SKM-1 (cell line): ENCODE measurements around the gene ATG4C.

Experiments
- DNase-seq: peaks from one replicate; lab custom pipeline; 2025; ENCODE audit not compliant: unreplicated experiment; lab: John Stamatoyannopoulos, UW

Gene ATG4C

GRCh38 chr1:62903982-62904855 lies 120.3 kb downstream of the ATG4C start:
- DNase-seq = no peak

GRCh38 chr1:62904856-62905225 lies 120.9 kb downstream of the ATG4C start:
- no peak for DNase-seq

GRCh38 chr1:62905309-62905708 lies 121.4 kb downstream of the ATG4C start:
- DNase-seq = no peak

- DNase-seq = no peak
These were observed 121.9 kb downstream of the ATG4C start for GRCh38 chr1:62905872-62906271.

GRCh38 chr1:62906428-62906886 lies 122.5 kb downstream of the ATG4C start:
- no peak for DNase-seq

- no peak for DNase-seq
These were observed 124.3 kb downstream of the ATG4C start for GRCh38 chr1:62908168-62908695.

GRCh38 chr1:62912028-62912638 lies 128.2 kb downstream of the ATG4C start:
- no peak for DNase-seq
